SK-MEL-5 (cell line): ENCODE measurements around the gene SCRN1. TPM values are rescaled to one million over a fixed set of nuclear protein-coding genes. Genes with fewer than 3 reads are reported as not detected.

Source experiments
- DNase-seq: peaks from one replicate; pipeline ENCODE4 v3.0.0-alpha.2; 2016; ENCODE audit warnings: low read depth, low spot score
- in situ Hi-C: cut with HindIII; loops from 2 replicates; pipeline ENCODE4 v1.10.0; 2016; ENCODE audit warnings: low sequenced_read_pairs, high pct_unique_total_duplicates, low pct_unique_long_range_greater_than_20kb
- total RNA-seq: library from RNA; depleted of rRNA; stranded (reverse); fragments of >200 nt; shearing (Covaris generic); gene quantifications from 2 replicates; pipeline ENCODE4 v1.2.3, GENCODE V29; 2014

SCRN1 gene
- total RNA-seq, 1 experiment from 2014 or later, result 64.5 TPM

DNA sequence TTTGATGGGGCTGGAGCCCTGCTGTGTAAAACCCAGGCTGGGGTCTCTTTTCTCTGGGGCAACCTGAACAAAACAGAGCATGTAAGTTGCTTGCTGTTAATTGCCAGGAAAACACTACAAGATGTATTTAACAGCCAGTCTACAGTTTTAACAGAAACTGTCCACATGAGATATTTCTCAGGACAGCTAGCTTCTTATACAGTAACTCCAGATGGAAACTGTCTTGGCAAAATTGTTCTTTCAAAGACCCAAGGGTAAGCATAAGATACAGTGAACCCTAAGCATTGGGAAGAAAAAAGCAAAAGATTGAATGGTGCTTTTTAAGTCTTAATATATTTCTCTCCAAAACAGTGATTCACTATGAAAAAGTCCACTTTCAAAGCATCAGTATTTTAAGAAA, 28.9 kb upstream of the SCRN1 start:
- in situ Hi-C loops, result no loop called here
- no peak for DNase-seq

DNA sequence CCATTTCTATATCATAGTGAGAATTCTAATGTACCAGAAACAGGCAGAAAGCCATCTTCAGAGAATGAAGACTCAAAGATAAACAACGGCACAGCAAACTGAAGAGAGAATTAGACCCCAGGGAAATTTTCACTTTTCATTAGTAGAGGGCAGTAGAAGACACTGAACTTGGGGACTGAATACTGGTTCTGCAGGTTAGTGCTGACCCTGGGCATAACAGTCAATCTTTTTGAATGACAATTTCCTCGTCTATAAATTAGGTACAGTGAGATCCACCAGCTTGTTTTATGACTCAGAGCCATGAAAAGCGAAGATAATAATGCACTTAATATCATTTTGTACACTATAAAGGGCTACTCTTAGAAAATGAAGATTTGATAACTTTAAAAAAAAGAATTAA, 23.2 kb upstream of the SCRN1 start:
- no peak for DNase-seq
- in situ Hi-C loops, result loop anchor here (5.0 kb wide), 1 partner anchor 50 kb away; no protein-coding TSS in a partner anchor

DNA sequence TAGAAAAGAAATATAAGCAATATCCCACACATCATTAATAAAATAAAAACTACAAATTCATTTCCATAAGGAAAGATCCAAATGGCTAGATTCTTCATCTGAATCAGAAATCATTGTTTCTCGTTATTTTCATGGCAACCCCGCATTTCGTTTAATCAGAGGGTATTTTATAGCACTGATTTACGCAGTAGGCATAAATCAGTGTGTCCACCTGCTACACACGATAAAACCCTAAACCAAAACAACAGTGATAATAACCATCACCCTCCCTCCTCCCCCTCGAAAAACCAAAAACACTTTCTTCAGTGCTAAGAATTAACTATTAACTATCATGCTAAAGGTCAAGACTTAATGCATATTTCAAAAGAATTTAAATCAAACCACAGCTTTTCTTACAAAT, 20.4 kb upstream of the SCRN1 start:
- no peak for DNase-seq
- in situ Hi-C loops, result loop anchor here (5.0 kb wide), 1 partner anchor 52 kb away; no protein-coding TSS in a partner anchor

GRCh38 chr7:30005464-30005863, 15.9 kb upstream of the SCRN1 start:
- in situ Hi-C loops, result no loop called here
- DNase-seq, result peak; percentile 24

DNA sequence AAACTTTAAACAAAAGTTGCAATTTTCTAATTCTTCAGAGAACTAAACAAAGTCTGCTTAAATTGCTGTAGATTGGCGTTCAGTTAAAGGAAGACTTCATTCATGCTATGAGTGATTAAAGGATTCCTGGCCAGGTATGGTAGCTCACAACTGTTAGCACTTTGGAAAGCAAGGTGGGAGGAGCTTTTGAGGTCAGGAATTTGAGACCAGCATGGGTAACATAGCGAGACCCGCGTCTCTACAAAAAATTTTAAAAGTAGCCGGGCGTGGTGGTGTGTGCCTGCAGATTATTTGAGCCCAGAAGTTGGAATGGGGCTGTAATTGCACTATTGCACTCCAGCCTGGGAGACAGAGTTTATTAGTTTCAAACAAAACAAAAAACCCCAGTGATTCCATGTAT, 13.5 kb upstream of the SCRN1 start:
- in situ Hi-C loops, result no loop called here
- no peak for DNase-seq

DNA sequence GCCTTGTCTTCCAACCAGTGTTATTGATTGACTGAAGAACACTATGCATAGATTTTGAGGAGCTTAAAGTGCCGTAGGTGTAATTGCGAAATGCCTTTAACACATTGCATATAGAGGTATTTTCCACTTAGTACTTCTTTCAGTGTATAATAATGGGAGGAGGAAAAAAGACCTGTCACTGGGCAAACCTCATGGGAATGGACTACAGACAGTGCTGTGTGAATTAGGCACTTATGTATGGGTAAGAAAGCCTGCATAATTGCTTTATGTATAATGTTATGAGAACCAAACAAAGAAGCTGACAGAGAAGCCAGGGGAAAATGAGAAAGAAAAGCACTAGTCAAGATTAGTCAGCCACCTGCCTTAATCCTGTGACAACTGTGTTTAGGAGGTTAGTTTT, 12.4 kb upstream of the SCRN1 start:
- DNase-seq, result no peak
- in situ Hi-C loops, result no loop called here

DNA sequence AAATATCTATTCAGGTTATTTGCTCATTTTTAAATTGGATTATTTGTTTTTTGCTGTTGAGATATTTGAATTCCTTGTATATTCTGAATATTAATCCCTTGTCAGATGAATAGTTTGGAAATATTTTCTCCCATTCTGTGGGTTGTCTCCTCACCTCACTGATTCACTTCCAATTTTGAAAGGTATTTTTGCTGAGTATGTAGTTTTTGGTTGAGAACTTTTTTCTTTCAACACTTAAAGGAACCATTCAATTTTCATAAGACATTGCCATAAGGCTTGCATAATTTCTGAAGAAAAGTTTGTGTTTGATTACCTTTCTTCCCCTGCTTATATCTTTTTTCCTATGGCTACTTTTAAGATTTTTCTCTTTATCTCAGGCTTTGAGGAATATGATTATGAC, 8.9 kb upstream of the SCRN1 start:
- no peak for DNase-seq
- in situ Hi-C loops, result no loop called here

DNA sequence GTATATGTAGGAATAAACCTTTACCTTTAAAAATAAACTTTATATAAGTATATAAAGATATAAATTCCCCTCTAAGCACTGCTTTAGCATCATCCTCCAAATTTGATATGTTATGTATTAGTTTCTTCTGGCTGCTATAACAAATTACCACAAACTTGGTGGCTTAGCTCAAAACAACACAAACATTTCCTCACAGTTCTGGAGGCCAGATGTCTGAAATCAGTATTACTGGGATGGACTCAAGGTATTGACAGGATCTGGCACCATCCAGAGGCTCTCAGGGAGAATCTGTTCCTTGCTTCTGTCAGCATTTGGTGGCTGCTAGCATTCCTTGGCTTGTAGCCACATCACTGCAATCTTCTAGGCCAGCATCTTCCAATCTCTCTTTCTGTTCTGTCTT, 6.7 kb upstream of the SCRN1 start:
- no peak for DNase-seq
- in situ Hi-C loops, result no loop called here

GRCh38 chr7:29995652-29996051, 6.1 kb upstream of the SCRN1 start:
- no peak for DNase-seq
- in situ Hi-C loops, result no loop called here

DNA sequence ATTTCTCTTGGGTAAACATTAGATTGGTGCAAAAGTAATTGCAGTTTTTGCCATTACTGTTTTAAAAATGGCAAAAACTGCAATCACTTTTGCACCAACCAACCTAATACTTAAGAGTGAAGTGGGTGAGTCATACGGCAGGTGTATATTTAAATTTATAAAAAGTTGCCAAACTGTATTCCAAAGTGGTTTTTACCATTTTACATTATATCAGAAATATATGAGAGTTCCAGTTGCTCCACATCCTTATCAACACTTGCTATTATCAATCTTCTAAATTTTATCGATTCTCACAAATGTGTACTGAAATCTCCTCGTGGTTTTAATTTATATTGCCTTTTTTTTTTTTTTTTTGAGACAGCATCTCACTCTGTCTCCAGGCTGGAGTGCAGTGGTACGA, 3.5 kb upstream of the SCRN1 start:
- in situ Hi-C loops, result no loop called here
- DNase-seq, result no peak

- in situ Hi-C loops, result no loop called here
- DNase-seq, result no peak
Measured at GRCh38 chr7:29991937-29992336, 2.3 kb upstream of the SCRN1 start.

- in situ Hi-C loops, result no loop called here
- no peak for DNase-seq
Measured at GRCh38 chr7:29990931-29991330, 1.3 kb upstream of the SCRN1 start.

- peak; percentile 85 for DNase-seq
- in situ Hi-C loops, result no loop called here
Measured at GRCh38 chr7:29988424-29989256, 961 bp downstream of the SCRN1 start.

DNA sequence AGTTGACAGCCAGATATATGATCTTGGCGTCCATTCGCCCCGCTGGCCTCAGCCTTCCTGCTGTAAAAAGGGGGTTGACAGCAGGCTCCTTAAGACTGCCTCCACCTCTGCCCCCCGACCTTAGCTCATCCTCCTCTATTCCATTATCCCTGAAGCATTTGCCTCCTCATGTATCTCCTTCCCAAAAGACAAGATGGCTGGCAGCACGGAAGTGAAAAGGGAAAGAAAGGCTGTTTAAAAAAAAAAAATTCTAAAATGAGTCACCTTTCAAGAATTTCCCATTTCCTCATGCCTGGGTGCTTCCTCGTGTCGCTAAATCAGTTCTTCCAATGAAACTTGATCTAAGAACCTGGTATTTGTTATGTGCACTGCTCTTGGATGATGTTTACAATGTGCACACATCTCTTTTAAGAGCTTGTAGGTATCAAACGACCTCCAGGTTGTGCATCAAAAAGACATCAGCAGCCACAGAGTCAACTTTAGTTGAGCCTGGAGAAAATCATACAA, 1.7 kb downstream of the SCRN1 start:
- DNase-seq, result peak; percentile 70
- in situ Hi-C loops, result no loop called here

DNA sequence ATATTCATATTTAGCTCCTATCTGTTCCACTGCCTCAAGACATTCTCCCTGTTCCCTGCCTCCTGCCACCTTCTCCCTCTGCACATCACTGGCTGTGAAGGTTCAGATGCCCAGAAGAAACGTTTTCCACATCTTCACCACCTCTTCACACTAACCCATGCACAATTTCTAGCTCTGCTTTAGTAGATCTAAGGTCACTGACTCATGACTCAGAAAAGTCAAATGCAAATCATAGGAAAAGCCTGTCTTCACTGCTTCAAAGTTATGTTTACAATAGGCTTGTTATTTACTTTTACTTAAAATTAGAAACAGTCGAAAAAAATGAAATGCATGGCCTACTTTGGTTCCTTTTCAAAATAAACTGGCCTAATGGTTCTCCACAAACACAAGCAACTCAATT, 2.5 kb downstream of the SCRN1 start:
- no peak for DNase-seq
- in situ Hi-C loops, result no loop called here

GRCh38 chr7:29980151-29980550, 9.4 kb downstream of the SCRN1 start:
- in situ Hi-C loops, result no loop called here
- no peak for DNase-seq

DNA sequence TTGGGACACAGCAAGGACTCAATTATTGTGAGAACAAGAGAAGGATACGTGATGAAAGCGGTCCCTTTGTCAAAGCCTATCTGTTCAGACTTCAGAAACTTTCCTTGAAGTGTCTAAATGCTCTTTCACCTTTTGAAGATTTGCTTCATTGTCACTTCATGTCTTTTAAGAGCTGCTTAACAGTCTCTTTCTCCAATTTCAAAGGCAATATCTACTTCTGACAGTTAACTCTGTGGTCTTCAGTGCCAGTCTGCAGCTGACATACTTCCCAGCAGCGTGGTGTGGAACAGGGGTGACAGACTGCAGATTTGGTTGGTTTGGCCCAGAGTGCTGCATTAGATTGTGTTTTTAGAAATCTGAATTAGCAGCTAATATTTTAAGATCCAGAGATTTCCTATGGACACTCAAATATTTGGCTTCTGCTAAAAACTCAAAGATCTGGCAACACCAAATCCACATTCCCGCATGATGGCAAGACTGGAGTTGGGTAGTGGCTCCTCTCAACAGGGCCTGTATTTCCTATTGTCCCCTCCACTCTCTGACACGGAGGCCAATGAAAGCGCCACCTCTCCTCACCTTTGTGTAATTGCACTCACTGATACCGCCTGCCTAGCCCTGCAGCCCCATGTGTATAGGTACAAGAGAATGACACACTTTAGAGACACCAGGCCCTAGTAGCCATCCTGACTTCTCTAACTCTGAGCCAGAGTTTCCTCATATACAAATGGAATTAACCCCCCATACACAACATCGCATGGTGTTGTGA, 11.5 kb downstream of the SCRN1 start:
- in situ Hi-C loops, result no loop called here
- peak; percentile 53 for DNase-seq

DNA sequence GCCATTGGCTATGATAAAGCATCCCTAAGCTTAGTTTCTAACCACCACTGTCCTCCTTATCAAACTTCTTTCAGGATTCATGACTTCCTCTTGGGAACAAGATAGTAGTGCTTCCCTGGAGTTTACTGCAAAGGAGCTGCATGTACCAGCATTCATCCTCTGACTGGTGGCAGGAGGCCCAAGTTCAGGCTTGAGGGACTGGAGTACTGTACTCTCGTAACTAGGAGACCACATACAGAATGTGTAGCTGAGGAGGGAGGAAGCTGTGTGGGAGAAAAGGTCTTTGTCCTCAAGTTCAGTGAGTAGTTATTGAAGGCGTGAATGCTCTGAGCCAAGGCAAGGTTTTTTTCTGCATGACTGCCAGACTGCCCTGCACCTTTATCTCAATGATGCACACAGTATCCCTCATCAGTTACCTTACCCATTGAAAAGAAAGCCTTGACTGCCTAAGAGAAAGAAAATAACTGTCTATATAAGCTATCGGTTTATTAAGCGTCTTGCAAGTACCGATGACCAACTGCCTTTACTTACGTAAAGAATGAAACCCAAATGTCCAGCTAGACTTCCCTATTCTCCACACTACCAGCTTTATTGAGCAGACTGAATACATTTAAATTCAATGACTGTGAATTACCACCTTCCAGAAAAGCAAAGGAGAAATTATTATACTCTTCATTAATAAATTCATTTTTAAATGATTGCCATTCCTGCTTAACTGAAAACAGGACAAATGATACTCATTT, 12.8 kb downstream of the SCRN1 start:
- peak; percentile 27 for DNase-seq
- in situ Hi-C loops, result no loop called here
